ENCODE results near the gene MINDY4. TPM values are rescaled to one million over a fixed set of nuclear protein-coding genes. Genes with fewer than 3 reads are reported as not detected.

Gene MINDY4
- total RNA-seq, 1 experiment from 2014 or later, result 1.8 TPM

DNA sequence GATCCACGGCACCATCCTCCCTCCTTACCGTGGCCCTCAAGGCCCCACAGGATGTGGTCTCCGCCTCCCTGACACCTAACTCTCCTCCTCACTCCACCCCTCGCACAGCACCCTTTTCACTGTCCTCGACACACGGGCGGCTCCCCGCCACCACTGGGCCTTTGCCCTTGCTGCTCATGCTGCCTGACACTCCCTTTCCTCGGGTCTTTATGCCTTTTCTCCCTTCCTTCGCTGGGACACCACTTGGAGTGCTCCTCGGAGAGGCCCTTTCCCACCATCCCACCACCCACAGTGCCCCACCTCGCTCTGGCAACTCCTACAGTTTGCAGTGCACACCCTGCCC, 27.2 kb upstream of the MINDY4 start:
- CTCF ChIA-PET, result interaction anchor here (1.6 to 3.8 kb wide), 3 partner anchors 47 to 180 kb away, joined by 7 to 16 read pairs (median 12); partner anchors contain the start of gene CRHR2
- H3K27ac Mint-ChIP-seq, result no peak overlapping the region; the same call in 1 of the 2 replicates
- no peaks in the 10 kb centered on the region; the same call in 1 of the 2 replicates for H3K27me3 Mint-ChIP-seq (ENCODE audit: low read depth)
- POLR2A ChIA-PET, result no interaction called here
- ATAC-seq (no peak), DNase-seq (ENCODE audit: low spot score) (no peak)
- H3K36me3 Mint-ChIP-seq, result no peaks in the 10 kb centered on the region
- no peak overlapping the region for H3K4me3 Mint-ChIP-seq
- H3K4me1 Mint-ChIP-seq, result no peaks in the 10 kb centered on the region
- TF ChIP-seq SP1 (CRISPR knock-in tag; conservative IDR thresholded peaks at IDR 0.05) (no peak), ZNF219 (CRISPR knock-in tag; IDR thresholded peaks at IDR 0.05; ENCODE audit: borderline replicate concordance) (no peak), ELF4 (CRISPR knock-in tag; IDR thresholded peaks at IDR 0.05; ENCODE audit: low read depth) (no peak), KAT7 (CRISPR knock-in tag; IDR thresholded peaks at IDR 0.05; ENCODE audit: borderline replicate concordance) (no peak), OVOL2 (CRISPR knock-in tag; IDR thresholded peaks at IDR 0.05; ENCODE audit: borderline replicate concordance) (no peak), ZNF423 (CRISPR knock-in tag; IDR thresholded peaks at IDR 0.05) (no peak)
- TF ChIP-seq, protein P1, sequence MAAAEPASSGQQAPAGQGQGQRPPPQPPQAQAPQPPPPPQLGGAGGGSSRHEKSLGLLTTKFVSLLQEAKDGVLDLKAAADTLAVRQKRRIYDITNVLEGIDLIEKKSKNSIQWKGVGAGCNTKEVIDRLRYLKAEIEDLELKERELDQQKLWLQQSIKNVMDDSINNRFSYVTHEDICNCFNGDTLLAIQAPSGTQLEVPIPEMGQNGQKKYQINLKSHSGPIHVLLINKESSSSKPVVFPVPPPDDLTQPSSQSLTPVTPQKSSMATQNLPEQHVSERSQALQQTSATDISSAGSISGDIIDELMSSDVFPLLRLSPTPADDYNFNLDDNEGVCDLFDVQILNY (CRISPR knock-in tag; IDR thresholded peaks at IDR 0.05), result no peak
- TF ChIP-seq, protein P2, sequence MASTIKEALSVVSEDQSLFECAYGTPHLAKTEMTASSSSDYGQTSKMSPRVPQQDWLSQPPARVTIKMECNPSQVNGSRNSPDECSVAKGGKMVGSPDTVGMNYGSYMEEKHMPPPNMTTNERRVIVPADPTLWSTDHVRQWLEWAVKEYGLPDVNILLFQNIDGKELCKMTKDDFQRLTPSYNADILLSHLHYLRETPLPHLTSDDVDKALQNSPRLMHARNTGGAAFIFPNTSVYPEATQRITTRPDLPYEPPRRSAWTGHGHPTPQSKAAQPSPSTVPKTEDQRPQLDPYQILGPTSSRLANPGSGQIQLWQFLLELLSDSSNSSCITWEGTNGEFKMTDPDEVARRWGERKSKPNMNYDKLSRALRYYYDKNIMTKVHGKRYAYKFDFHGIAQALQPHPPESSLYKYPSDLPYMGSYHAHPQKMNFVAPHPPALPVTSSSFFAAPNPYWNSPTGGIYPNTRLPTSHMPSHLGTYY (CRISPR knock-in tag; IDR thresholded peaks at IDR 0.05), result no peak
- TF ChIP-seq, protein P3, sequence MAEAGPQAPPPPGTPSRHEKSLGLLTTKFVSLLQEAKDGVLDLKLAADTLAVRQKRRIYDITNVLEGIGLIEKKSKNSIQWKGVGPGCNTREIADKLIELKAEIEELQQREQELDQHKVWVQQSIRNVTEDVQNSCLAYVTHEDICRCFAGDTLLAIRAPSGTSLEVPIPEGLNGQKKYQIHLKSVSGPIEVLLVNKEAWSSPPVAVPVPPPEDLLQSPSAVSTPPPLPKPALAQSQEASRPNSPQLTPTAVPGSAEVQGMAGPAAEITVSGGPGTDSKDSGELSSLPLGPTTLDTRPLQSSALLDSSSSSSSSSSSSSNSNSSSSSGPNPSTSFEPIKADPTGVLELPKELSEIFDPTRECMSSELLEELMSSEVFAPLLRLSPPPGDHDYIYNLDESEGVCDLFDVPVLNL (CRISPR knock-in tag; IDR thresholded peaks at IDR 0.05; ENCODE audit: borderline replicate concordance, low read depth), result no peak
- TF ChIP-seq, protein P4, sequence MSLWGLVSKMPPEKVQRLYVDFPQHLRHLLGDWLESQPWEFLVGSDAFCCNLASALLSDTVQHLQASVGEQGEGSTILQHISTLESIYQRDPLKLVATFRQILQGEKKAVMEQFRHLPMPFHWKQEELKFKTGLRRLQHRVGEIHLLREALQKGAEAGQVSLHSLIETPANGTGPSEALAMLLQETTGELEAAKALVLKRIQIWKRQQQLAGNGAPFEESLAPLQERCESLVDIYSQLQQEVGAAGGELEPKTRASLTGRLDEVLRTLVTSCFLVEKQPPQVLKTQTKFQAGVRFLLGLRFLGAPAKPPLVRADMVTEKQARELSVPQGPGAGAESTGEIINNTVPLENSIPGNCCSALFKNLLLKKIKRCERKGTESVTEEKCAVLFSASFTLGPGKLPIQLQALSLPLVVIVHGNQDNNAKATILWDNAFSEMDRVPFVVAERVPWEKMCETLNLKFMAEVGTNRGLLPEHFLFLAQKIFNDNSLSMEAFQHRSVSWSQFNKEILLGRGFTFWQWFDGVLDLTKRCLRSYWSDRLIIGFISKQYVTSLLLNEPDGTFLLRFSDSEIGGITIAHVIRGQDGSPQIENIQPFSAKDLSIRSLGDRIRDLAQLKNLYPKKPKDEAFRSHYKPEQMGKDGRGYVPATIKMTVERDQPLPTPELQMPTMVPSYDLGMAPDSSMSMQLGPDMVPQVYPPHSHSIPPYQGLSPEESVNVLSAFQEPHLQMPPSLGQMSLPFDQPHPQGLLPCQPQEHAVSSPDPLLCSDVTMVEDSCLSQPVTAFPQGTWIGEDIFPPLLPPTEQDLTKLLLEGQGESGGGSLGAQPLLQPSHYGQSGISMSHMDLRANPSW (CRISPR knock-in tag; conservative IDR thresholded peaks at IDR 0.05; ENCODE audit: low read depth), result no peak
- H3K9me3 Mint-ChIP-seq, result no peaks in the 10 kb centered on the region

DNA sequence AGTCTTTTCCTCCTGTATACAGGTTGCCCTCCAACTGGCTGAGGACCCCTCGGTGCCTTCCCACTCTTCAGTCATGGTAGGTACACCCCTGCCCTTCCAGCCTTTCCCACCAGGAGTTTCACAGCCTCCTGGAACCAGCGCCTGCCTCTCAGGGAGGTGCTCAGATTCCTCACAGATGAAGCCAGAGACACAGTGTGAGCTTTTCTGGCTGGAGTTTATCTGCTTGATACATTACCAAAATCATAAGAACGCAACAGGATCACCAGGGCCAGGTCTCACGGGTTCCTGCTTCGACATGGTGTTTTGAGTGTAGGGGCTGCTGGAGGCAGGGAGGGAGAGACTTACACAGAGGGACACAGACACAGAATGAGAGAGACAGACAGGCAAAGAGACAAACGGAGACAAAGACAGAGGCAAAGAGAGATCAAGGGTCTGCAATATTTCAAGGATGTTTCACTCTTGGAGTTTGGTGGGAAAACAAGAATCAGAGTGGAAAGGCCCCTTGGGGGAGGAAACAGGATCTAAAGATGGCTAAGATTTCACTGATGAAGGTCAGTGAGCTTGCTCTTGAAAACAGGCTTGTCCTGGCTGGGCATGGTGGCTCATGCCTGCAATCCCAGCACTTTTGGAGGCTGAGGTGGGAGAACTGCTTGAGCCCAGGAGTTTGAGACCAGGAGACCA, 25.8 kb upstream of the MINDY4 start:
- H3K4me3 Mint-ChIP-seq, result no peak overlapping the region
- TF ChIP-seq, protein P4 (CRISPR knock-in tag; conservative IDR thresholded peaks at IDR 0.05; ENCODE audit: low read depth), result no peak
- TF ChIP-seq NR1H2 (CRISPR knock-in tag; IDR thresholded peaks at IDR 0.05) (no peak), FOXK1 (CRISPR knock-in tag; IDR thresholded peaks at IDR 0.05) (no peak)
- TF ChIP-seq, protein P3 (CRISPR knock-in tag; IDR thresholded peaks at IDR 0.05; ENCODE audit: borderline replicate concordance, low read depth), result no peak
- POLR2A ChIA-PET, result interaction anchor here (0.6 kb wide), 1 partner anchor 11 kb away, joined by 4 read pairs; no protein-coding TSS in a partner anchor
- DNase-seq (ENCODE audit: low spot score) (no peak), ATAC-seq (no peak)
- peaks cover 6% of the 10 kb centered on the region for H3K9me3 Mint-ChIP-seq
- CTCF ChIA-PET, result interaction anchor here (1.0 to 3.8 kb wide), 8 partner anchors 9 to 181 kb away, joined by 3 to 16 read pairs (median 3); partner anchors contain the start of gene CRHR2
- H3K27ac Mint-ChIP-seq, result no peak overlapping the region
- no peaks in the 10 kb centered on the region for H3K4me1 Mint-ChIP-seq
- peaks cover 3% of the 10 kb centered on the region; the same call in 1 of the 2 replicates for H3K36me3 Mint-ChIP-seq
- peaks cover 2% of the 10 kb centered on the region for H3K27me3 Mint-ChIP-seq (ENCODE audit: low read depth)

Measured in WTC11 (cell line).